Measurements from ENCODE around the gene RCOR2. TPM values are rescaled to one million over a fixed set of nuclear protein-coding genes. Genes with fewer than 3 reads are reported as not detected.
A peak's percentile ranks its signal among the peaks of the same experiment; 100 is the strongest.

Gene RCOR2
- total RNA-seq, 1 donor from 2014 or later: 70.6 TPM

GRCh38 chr11:63909591-63910506 lies 7.1 kb downstream of the RCOR2 start:
- H3K27me3 Mint-ChIP-seq (ENCODE audit: insufficient read depth, low read depth): peaks cover 5% of the 10 kb centered on the region
- Histone ChIP-seq H3K79me2 (ENCODE audit: low read depth) (peaks cover 28% of the 10 kb centered on the region), H3K27ac (peak overlapping the region; percentile 77), H3K9ac (no peak overlapping the region), H4K20me1 (ENCODE audit: low read depth) (peaks cover 79% of the 10 kb centered on the region), H3K9me3 (ENCODE audit: low read depth) (no peaks in the 10 kb centered on the region), H3K4me1 (peaks cover 58% of the 10 kb centered on the region), H3K27me3 (no peaks in the 10 kb centered on the region), H3F3A (ENCODE audit: low read depth) (peaks cover 76% of the 10 kb centered on the region), H2AFZ (replicated peaks) (no peak overlapping the region), H3K36me3 (no peaks in the 10 kb centered on the region), H3K4me2 (peak overlapping the region; percentile 54), H3K4me3 (peak overlapping the region; percentile 2)
- peak overlapping the region; percentile 30 for H3K4me3 Mint-ChIP-seq
- DNase-seq (ENCODE audit: low spot score): peak; percentile 78
- H3K9me3 Mint-ChIP-seq: no peaks in the 10 kb centered on the region
- peak overlapping the region; percentile 72 for H3K27ac Mint-ChIP-seq
- no peak for TF ChIP-seq EZH2 (IDR thresholded peaks at IDR 0.05)
- no peak for TF ChIP-seq CTCF (IDR thresholded peaks at IDR 0.05)
- no peak for TF ChIP-seq EZH2phosphoT487 (IDR thresholded peaks at IDR 0.05)
- H3K4me1 Mint-ChIP-seq: peaks cover 50% of the 10 kb centered on the region
- H3K36me3 Mint-ChIP-seq: peaks cover 11% of the 10 kb centered on the region

GRCh38 chr11:63908631-63909401 lies 8.1 kb downstream of the RCOR2 start:
- Histone ChIP-seq H3K4me2 (peak overlapping the region; percentile 54), H4K20me1 (ENCODE audit: low read depth) (peaks cover 69% of the 10 kb centered on the region), H3K4me1 (peaks cover 56% of the 10 kb centered on the region), H2AFZ (replicated peaks) (no peak overlapping the region), H3F3A (ENCODE audit: low read depth) (peaks cover 66% of the 10 kb centered on the region), H3K4me3 (no peak overlapping the region), H3K9me3 (ENCODE audit: low read depth) (no peaks in the 10 kb centered on the region), H3K79me2 (ENCODE audit: low read depth) (peaks cover 17% of the 10 kb centered on the region), H3K27me3 (no peaks in the 10 kb centered on the region), H3K36me3 (no peaks in the 10 kb centered on the region), H3K27ac (peak overlapping the region; percentile 77), H3K9ac (no peak overlapping the region)
- TF ChIP-seq CTCF (IDR thresholded peaks at IDR 0.05) (no peak), EZH2 (IDR thresholded peaks at IDR 0.05) (no peak), EZH2phosphoT487 (IDR thresholded peaks at IDR 0.05) (no peak)
- Mint-ChIP-seq H3K36me3 (peaks cover 9% of the 10 kb centered on the region), H3K27ac (no peak overlapping the region), H3K4me1 (peaks cover 48% of the 10 kb centered on the region), H3K4me3 (peak overlapping the region; percentile 43), H3K9me3 (no peaks in the 10 kb centered on the region), H3K27me3 (ENCODE audit: insufficient read depth, low read depth) (peaks cover 5% of the 10 kb centered on the region)
- DNase-seq (ENCODE audit: low spot score): no peak

DNA sequence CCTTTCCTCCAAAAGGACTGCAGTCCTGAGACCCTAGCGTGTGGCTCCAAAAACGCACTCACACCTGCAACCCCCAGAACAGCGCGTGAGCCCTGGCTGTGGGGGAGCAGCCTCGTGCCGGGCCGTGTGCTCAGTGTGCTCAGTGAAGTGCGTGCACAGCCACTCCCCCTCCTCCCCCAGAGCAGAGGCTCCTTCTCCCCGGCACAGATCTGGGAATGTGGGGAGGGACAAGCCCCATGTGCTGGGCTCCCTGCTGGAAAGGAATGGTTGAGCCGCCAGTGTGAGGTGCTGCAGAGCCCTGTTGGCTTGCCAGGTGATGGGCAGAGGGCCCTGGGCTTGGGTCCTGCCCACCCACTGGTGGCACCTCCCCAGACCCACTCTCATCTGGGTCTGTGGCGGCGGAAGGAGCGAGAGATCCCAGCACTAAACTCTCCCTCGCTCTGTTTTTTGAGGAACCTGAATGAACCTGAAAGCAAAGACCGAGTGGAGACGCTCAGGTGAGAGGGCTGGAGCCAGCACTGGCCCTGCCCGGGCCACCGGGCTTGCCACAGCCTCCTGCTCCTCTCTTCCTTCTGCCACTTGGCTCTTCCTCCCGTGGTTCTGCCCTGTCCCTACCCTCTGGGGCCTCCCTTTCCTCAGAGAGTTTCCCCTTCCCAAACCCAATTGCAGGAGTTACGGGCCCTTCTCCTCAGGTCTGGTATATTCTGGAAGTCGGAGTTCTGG lies 9.0 kb downstream of the RCOR2 start:
- Mint-ChIP-seq H3K27ac (no peak overlapping the region), H3K9me3 (no peaks in the 10 kb centered on the region), H3K4me3 (peak overlapping the region; percentile 35), H3K36me3 (peaks cover 10% of the 10 kb centered on the region), H3K4me1 (peaks cover 50% of the 10 kb centered on the region), H3K27me3 (ENCODE audit: insufficient read depth, low read depth) (peaks cover 5% of the 10 kb centered on the region)
- Histone ChIP-seq H4K20me1 (ENCODE audit: low read depth) (peaks cover 60% of the 10 kb centered on the region), H3K27me3 (no peaks in the 10 kb centered on the region), H3F3A (ENCODE audit: low read depth) (peaks cover 58% of the 10 kb centered on the region), H2AFZ (replicated peaks) (no peak overlapping the region), H3K4me3 (no peak overlapping the region), H3K4me1 (peaks cover 56% of the 10 kb centered on the region), H3K36me3 (no peaks in the 10 kb centered on the region), H3K9ac (peak overlapping the region; percentile 16), H3K9me3 (ENCODE audit: low read depth) (no peaks in the 10 kb centered on the region), H3K79me2 (ENCODE audit: low read depth) (peaks cover 9% of the 10 kb centered on the region), H3K27ac (peak overlapping the region; percentile 67), H3K4me2 (no peak overlapping the region)
- TF ChIP-seq EZH2phosphoT487 (IDR thresholded peaks at IDR 0.05): no peak
- peak; percentile 36 for TF ChIP-seq CTCF (IDR thresholded peaks at IDR 0.05)
- TF ChIP-seq EZH2 (IDR thresholded peaks at IDR 0.05): no peak
- DNase-seq (ENCODE audit: low spot score): peak; percentile 72

Data from neural progenitor cell (in vitro differentiated cells).